K562 (cell line): Measurements from ENCODE around the gene DGCR2. TPM values are rescaled to one million over a fixed set of nuclear protein-coding genes. Genes with fewer than 3 reads are reported as not detected.

Experiments
- ARID3A ChIP-seq: IDR thresholded peaks from 2 replicates; pipeline ENCODE4 v1.6.1; 2012; ENCODE audit warnings: low read depth, low read length, improper control_type of control experiment, borderline replicate concordance
- CAMTA2 ChIP-seq: fragments of 250-450 bp; sonication (Bioruptor Pico); conservative IDR thresholded peaks from 2 replicates; pipeline ENCODE4 v1.5.1; 2022
- E2F5 ChIP-seq: sonication (generic); formaldehyde crosslinking; IDR thresholded peaks from 2 replicates; pipeline ENCODE4 v1.8.0; 2022; ENCODE audit warnings: mild to moderate bottlenecking, missing genetic modification reagents
- E2F6 ChIP-seq, 2 experiments: IDR thresholded peaks; 2 replicates each; pipeline ENCODE4 v1.6.1; 2011; ENCODE audit warnings: borderline replicate concordance in 1 of 2, control low read depth in 1 of 2, low read depth in 1 of 2, low read length in 1 of 2, mild to moderate bottlenecking in 1 of 2, mixed read lengths in 1 of 2, moderate library complexity in 1 of 2; ENCODE audit not compliant: insufficient read depth in 1 of 2, insufficient read length in 1 of 2, poor library complexity in 1 of 2, severe bottlenecking in 1 of 2; ENCODE audit errors: extremely low read depth in 1 of 2
- FIP1L1 ChIP-seq: fragments of 200-400 bp; formaldehyde crosslinking; IDR thresholded peaks from 2 replicates; pipeline ENCODE4 v1.6.1; 2018; ENCODE audit warnings: mild to moderate bottlenecking, low read depth, low read length; ENCODE audit not compliant: poor library complexity, severe bottlenecking
- HEY1 ChIP-seq: fragments of 250-450 bp; sonication (Bioruptor Pico); IDR thresholded peaks from 2 replicates; pipeline ENCODE4 v1.5.0; 2020; ENCODE audit warnings: mild to moderate bottlenecking, moderate library complexity, borderline replicate concordance
- HINFP ChIP-seq: fragments of 450-650 bp; conservative IDR thresholded peaks from 2 replicates; pipeline ENCODE4 v1.6.1; 2016; ENCODE audit warnings: missing genetic modification characterization, low read depth, mild to moderate bottlenecking, control low read depth, missing compliant biosample characterization
- KAT2B ChIP-seq: IDR thresholded peaks from one replicate; pipeline ENCODE4 v1.6.1; 2012; ENCODE audit warnings: low read depth, mild to moderate bottlenecking, control low read depth, inconsistent platforms, low read length, moderate library complexity
- KAT7 ChIP-seq: sonication (generic); formaldehyde crosslinking; IDR thresholded peaks from 2 replicates; pipeline ENCODE4 v1.8.0; 2022; ENCODE audit warnings: missing genetic modification reagents, mild to moderate bottlenecking, borderline replicate concordance
- MIER1 ChIP-seq: fragments of 450-650 bp; IDR thresholded peaks from 2 replicates; pipeline ENCODE4 v1.6.1; 2016; ENCODE audit warnings: antibody characterized with exemption, mild to moderate bottlenecking, low read depth
- MYC ChIP-seq, 2 experiments: fragments of 250-450 bp in 1 of 2; sonication (Bioruptor Pico) in 1 of 2; IDR thresholded peaks; 2 replicates each; pipeline versions ENCODE4 v1.5.1 to v1.6.1; 2012 to 2021; ENCODE audit warnings: low read depth in 2 of 2, borderline replicate concordance in 1 of 2, improper control_type of control experiment in 1 of 2, low read length in 1 of 2, mild to moderate bottlenecking in 1 of 2, moderate library complexity in 1 of 2
- NR1H2 ChIP-seq: sonication (generic); formaldehyde crosslinking; IDR thresholded peaks from 2 replicates; pipeline ENCODE4 v1.4.0; 2020; ENCODE audit warnings: mild to moderate bottlenecking, missing genetic modification reagents
- NR2C1 ChIP-seq, 2 experiments: fragments of 450-650 bp; IDR thresholded peaks; 2 replicates each; pipeline ENCODE4 v1.6.1; 2017; ENCODE audit warnings: mild to moderate bottlenecking in 2 of 2, antibody characterized with exemption in 1 of 2, inconsistent platforms in 1 of 2, missing compliant biosample characterization in 1 of 2, missing genetic modification characterization in 1 of 2
- YY1 ChIP-seq, 3 experiments: IDR thresholded peaks; 2 replicates each; pipeline ENCODE4 v1.6.1; 2011; ENCODE audit warnings: low read length in 2 of 3, mild to moderate bottlenecking in 2 of 3, moderate library complexity in 2 of 3, borderline replicate concordance in 1 of 3, control low read depth in 1 of 3, low read depth in 1 of 3; ENCODE audit not compliant: insufficient read depth in 3 of 3, insufficient replicate concordance in 2 of 3, control insufficient read depth in 1 of 3, insufficient read length in 1 of 3; ENCODE audit errors: extremely low read depth in 1 of 3
- ZC3H4 ChIP-seq: sonication (generic); formaldehyde crosslinking; IDR thresholded peaks from 2 replicates; pipeline ENCODE4 v1.9.0; 2021; ENCODE audit warnings: missing genetic modification reagents, borderline replicate concordance
- ZFP36 ChIP-seq: fragments of 150-350 bp; IDR thresholded peaks from 2 replicates; pipeline ENCODE4 v1.6.1; 2018; ENCODE audit warnings: low read length, low read depth; ENCODE audit not compliant: partially characterized antibody
- ZNF143 ChIP-seq: sonication (generic); formaldehyde crosslinking; IDR thresholded peaks from 2 replicates; pipeline ENCODE4 v1.9.0; 2022; ENCODE audit warnings: mild to moderate bottlenecking, missing genetic modification reagents
- ZNF184 ChIP-seq: sonication (generic); formaldehyde crosslinking; IDR thresholded peaks from 2 replicates; pipeline ENCODE4 v1.5.0; 2020; ENCODE audit warnings: missing genetic modification reagents
- ZNF77 ChIP-seq: fragments of 250-450 bp; sonication (Bioruptor Pico); IDR thresholded peaks from 2 replicates; pipeline ENCODE4 v1.5.0; 2020
- polyA plus RNA-seq, 8 experiments: library from polyadenylated mRNA; depleted of rRNA in 4 of 8; stranded (reverse) in 5 of 8; unstranded in 3 of 8; fragments of >200 nt; fragmentation: Nextera tagmentation in 2 of 8; fragmentation: Illumina TruSeq in 1 of 8; extraction: Ambion mirVana in 2 of 8; extraction: Trizol in 1 of 8; gene quantifications; 2 replicates each; pipeline versions ENCODE4 v1.2.1 to v1.2.3, GENCODE V29; 2011 to 2014; ENCODE audit warnings: inconsistent platforms in 1 of 8, missing spikeins in 1 of 8
- total RNA-seq, 7 experiments: library from RNA; depleted of rRNA in 6 of 7; stranded (reverse); fragments of >200 nt in 6 of 7; fragmentation: Illumina TruSeq in 2 of 7; extraction: Trizol in 2 of 7; gene quantifications; 2 replicates each; pipeline versions ENCODE4 v1.2.1 to v1.2.3, GENCODE V29; 2011 to 2021; ENCODE audit warnings: low replicate concordance in 1 of 7

Gene DGCR2
- total and polyA plus RNA-seq, 9 of the 15 experiments (the other 6 are each of a cell fraction or from before 2014, with no cell fraction given) = 0.69 to 101 (median 56.4) TPM

- TF ChIP-seq NR2C1 (IDR thresholded peaks at IDR 0.05) (no peak), NR2C1 (tag; IDR thresholded peaks at IDR 0.05) (no peak), ZNF77 (no peak), YY1 (IDR thresholded peaks at IDR 0.05; ENCODE audit: borderline replicate concordance in 1 of 3, control insufficient read depth in 1 of 3, extremely low read depth in 1 of 3, insufficient read depth in 3 of 3, insufficient read length in 1 of 3, insufficient replicate concordance in 2 of 3, low read depth in 1 of 3, low read length in 2 of 3) (no peak), E2F5 (CRISPR knock-in tag) (no peak), ZC3H4 (CRISPR knock-in tag) (no peak), ARID3A (no peak), NR1H2 (CRISPR knock-in tag) (no peak), ZNF184 (CRISPR knock-in tag) (0 out of 2 replicates have a peak, but pooled peaks have one; percentile 13), FIP1L1 (no peak), E2F6 (IDR thresholded peaks at IDR 0.05; ENCODE audit: borderline replicate concordance in 1 of 2, extremely low read depth in 1 of 2, insufficient read depth in 1 of 2, insufficient read length in 1 of 2, low read depth in 1 of 2, low read length in 1 of 2, poor library complexity in 1 of 2, severe bottlenecking in 1 of 2) (no peak), MYC (IDR thresholded peaks at IDR 0.05; ENCODE audit: low read depth, low read length) (no peak), MYC (CRISPR knock-in tag; IDR thresholded peaks at IDR 0.05; ENCODE audit: borderline replicate concordance, low read depth) (no peak), CAMTA2 (CRISPR knock-in tag) (no peak), HEY1 (CRISPR knock-in tag) (no peak), ZFP36 (peak; percentile 13), HINFP (no peak), MIER1 (no peak), KAT7 (CRISPR knock-in tag) (no peak), KAT2B (peak; percentile 2), ZNF143 (CRISPR knock-in tag) (0 out of 2 replicates have a peak, but pooled peaks have one; percentile 18)
These were observed 77.8 kb downstream of the DGCR2 start (continued) for GRCh38 chr22:19044381-19044780.
